Ramos (cell line): ENCODE results near the gene CDV3.

Experiments
- in situ Hi-C: fragments of 300-500 bp; cut with MboI; formaldehyde crosslinking; loops from one replicate; pipeline ENCODE4 v1.14.3; 2022; ENCODE audit warnings: low sequenced_read_pairs; ENCODE audit not compliant: unreplicated experiment

Gene CDV3

DNA sequence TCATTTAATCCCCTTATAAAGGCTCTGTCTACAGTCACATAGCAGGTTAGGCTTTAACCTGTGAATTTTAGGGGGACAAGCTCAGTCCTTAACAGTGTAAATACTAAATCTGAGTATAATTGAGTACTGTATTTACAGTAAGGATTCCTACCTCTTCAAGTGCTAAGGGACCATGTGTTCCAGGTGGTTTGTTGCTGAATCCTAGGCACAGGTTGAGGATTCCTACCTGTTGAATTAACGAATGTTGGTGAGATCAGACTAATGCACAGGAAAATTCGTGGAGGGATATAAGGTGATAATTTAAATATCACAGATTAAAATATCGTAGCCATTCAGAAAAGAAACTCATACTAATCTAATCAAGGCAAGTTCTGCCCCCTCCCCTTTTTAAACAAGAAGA is 24.9 kb downstream of the CDV3 start:
- in situ Hi-C loops, result no loop called here

DNA sequence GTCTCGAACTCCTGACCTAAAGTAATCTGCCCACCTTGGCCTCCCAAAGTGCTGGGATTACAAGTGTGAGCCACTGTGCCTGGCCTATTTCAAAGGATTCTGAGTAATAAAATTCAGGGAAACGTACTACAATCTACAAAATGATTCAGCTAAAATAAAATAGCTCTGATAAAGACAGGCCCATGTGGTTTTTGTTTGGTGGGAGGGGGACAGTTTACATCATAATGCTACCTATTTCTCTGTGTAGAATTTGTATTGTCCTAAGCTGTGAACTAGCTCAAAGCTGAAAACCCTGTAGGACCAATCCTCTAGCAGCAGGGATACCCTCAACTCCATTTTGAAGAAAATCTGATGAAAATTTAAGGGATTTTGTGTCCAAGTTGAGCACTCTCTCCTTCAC is 25.8 kb downstream of the CDV3 start:
- in situ Hi-C loops, result no loop called here

DNA sequence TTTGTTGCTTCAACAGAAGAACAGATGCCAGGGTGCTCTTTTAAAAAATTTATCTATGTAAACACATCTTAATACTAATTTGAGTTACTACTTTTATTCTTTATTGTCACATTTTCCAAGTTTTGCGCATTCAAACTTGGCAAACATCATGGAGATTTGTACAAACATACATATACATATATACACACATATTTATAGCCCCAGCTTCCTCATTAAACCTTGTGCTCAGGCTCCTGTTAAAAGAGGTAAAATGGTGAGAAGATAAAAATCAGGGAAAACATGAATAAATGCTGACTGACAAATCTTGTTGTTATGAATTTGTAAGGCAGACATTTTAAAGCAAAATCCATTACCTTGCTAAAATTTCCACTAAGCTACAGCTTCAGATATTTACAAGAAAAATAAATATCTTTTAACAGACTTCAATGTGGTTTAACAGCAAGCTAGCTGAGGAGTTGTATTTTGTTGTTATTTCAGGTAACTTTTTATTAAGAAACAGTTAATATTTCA is 27.1 kb downstream of the CDV3 start:
- in situ Hi-C loops, result no loop called here

DNA sequence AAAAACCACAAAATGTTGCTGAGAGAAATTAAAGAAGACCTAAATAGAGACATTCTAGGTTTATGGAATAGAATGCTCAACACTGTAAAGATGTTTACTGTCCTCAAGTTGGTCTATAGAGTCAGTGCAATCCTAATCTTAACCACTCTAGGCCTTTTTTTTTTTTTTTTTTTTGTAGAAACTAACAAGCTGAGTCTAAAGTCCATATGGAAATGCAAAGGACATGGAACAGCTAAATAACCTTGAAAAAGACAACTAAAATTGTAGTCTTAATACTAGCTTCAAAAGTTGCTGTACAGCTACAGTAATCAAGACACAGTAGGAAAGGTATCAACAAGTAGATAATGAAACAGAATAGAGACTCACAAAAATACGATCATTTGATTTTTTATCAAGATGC is 32.9 kb downstream of the CDV3 start:
- in situ Hi-C loops, result no loop called here

DNA sequence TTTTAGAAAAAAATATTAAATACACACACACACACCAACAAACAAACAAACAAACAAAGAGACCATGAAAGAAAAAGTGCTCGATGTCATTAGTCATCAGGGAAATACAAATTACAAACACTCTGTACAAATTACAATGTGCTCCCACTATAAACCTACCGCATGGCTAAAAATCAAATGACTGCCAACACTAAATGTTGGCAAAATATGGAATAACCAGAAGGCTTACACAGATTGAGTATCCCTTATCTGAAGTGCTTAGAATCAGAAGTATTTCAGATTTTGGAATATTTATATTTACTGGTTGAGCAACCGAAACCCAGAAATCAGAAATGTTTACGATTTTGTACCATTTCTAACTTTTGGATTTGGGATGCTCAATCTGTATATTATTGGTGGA is 33.4 kb downstream of the CDV3 start:
- in situ Hi-C loops, result no loop called here

DNA sequence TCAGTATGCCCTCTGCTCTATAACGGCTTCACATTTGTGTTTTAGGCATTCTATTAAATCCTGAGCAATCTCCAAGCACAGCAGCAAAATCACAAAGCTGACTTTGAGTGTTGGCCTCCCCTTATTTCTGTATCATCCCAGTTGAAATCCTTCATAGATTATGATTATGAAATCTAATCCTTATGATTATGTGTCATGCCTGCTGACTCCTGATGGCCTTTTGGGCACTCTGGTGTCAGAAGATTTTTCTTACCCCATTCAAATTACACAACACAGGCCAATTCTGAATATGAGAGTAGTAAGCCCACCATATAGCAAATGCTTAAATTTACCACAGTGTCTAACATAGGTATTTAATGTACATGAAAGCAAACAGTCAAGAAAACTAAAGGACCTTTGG is 34.3 kb downstream of the CDV3 start:
- in situ Hi-C loops, result no loop called here

DNA sequence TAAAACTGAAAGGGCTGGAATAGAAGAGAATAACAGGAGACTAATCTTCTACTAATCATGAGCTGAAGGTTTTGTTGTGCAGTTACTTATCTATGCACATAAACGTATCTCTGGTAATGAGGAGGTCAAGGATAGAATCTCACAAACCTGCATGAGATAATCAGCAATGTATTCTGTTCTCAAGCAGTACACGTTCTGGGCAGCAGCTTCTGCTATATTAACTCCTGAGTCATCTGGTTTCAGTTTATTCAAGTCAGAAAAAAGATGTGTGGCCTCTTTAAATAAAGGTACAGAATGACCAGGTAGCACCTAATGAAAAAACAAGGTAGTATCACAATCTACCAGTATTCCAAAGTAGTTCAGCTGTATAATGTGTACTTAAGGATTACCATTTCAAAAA is 34.9 kb downstream of the CDV3 start:
- in situ Hi-C loops, result no loop called here

DNA sequence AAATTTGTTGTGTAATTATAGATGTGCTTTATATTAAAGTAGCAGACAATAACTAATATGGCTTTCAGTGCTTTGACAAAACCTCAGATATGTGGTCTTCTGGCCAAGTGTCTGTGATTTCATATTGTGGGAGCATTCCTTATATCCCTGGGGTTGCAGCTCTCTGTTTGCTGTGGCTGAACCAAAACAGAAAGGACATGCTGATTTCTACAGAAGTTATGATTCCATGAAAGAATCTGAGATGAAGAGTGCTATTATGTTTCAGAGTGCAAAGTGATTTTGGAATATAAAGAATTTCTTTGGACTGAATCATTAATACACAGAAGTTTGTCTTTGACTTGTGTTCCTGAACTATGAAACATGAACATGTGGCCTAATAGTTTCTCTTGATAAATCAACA is 36.5 kb downstream of the CDV3 start:
- in situ Hi-C loops, result no loop called here

DNA sequence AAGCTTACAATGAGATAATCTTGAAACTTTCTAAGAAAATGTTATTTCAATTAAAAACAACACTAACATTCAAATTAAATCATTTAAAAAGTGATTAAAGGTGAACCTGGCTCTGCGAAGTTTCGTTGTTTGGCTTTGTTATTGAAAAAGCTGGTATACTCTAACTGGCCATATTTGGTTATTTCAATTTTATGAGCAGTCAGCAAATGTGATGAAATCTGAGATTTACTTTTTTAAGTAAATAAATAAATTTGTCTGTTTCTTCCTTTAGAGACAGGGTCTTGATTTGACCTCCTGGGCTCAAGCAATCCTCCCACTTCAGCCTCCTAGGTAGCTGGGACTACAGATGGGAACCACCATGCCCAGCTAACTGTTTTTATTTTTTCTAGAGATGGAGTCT is 38.0 kb downstream of the CDV3 start:
- in situ Hi-C loops, result no loop called here

DNA sequence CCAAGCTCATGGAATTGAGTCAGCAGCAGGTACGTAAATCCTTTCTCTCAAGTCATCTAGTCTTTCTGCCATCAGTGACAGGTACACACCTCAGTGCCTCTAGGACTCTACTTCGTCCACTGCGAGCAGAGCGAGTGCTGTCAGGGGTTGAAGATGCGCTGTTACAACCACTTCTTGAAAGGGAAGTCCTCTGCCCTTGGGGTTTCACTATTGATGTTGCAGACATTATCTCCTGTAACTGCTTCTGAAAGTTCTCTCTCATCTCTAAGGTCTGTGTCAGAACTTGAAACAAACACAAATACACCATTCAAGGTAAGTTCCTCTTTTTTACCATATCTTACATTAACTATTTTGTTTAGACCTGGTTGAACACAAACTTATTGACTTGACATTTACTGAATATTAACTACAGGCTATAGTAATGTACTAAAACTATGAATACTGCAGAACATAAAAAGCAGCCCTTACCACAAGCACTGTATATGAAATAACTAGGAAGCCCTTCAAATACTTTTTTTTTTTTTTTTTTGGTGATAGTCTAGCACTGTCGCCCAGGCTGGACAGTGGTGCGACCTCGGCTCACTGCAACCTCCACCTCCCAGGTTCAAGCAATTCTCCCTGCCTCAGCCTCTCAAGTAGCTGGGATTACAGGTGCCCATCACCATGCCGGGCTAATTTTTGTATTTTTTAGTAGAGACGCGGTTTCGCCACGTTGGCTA is 46.7 kb downstream of the CDV3 start:
- in situ Hi-C loops, result no loop called here

DNA sequence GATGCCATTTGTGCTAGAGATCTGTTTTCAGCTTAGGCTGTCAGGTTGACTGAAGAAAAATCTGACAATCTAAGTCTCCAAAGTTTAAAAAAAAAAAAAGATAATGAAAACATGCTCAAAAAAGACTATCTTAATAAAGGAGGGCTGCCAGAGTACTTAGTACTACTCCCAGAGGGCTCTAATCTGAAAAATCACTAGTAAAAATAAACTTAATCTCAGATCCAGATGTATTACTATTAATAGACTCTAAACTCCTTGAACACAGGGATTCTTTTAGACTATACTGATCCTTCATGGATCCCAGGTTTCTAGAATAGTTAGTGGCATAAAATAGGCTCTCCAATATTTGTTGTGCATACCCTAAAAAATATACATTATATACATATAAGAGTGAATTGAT is 54.3 kb downstream of the CDV3 start:
- in situ Hi-C loops, result no loop called here

DNA sequence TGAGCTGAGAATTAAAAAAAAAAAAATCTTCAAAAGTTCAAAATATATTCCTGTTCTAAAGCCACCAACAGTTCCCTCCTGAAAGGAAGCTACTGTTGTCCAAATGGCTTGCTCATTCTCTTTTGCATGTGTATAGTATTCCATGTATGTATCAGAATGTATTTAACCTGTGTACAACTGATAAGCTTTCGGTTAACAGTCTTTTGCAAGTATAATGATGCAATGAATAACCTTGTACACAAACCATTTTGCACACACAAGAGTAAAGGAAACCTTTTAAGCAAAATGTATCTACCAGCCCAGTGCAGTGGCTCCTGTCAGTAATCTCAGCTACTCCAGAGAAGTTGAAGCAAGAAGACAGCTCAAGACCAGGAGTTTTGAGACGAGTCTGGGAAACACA is 55.7 kb downstream of the CDV3 start:
- in situ Hi-C loops, result no loop called here

DNA sequence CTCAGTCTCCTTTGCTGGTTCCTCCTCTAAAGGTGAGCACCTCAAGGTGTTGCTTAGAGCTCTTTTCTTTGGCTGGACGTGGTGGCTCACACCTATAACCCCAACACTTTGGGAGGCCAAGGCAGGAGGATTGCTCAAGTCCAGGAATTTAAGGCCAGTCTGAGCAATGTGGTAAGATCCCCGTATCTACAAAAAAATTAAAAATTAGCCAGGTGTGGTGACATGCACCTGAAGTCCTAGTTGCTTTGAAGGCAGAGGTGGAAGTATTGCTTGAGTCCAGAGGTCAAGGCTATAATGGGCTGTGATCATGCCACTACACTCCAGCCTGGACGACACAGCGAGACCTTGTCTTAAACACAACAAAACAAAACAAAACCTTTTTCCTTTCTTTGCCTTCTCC is 60.0 kb downstream of the CDV3 start:
- in situ Hi-C loops, result no loop called here
